H1 (cell line): ENCODE data around the gene KIAA1671. TPM values are rescaled to one million over a fixed set of nuclear protein-coding genes. Genes with fewer than 3 reads are reported as not detected.

Experiments
- CTCF ChIA-PET: fragments of 300-600 bp; sonication (Branson Sonifier 250); formaldehyde crosslinking; loops from one replicate; lab custom pipeline; 2021; ENCODE audit not compliant: partially characterized antibody; lab: Charles Lee
- POLR2A ChIA-PET: fragments of 300-600 bp; sonication (Branson Sonifier 250); formaldehyde crosslinking; loops from one replicate; lab custom pipeline; 2021; ENCODE audit warnings: inconsistent platforms; ENCODE audit not compliant: partially characterized antibody; lab: Charles Lee
- DNase-seq, 2 experiments: peaks; one replicate each; pipeline versions ENCODE4 v3.0.0 to v3.0.0-alpha.2; 2010 to 2022; ENCODE audit warnings: low spot score in 2 of 2, low read depth in 1 of 2, mixed read lengths in 1 of 2
- FAIRE-seq: peaks from 2 replicates; lab custom pipeline; 2011; peaks lifted over from hg19 to GRCh38; lab: Jason Lieb, UNC
- H2AFZ ChIP-seq: 2 replicates; pipeline ENCODE4 v1.8.1; 2012; ENCODE audit warnings: low read length, inconsistent platforms
- H2AK5ac ChIP-seq: 2 replicates; pipeline ENCODE4 v1.6.1; 2013; ENCODE audit warnings: low read depth, low read length
- H2BK120ac ChIP-seq: replicated peaks from 2 replicates; pipeline ENCODE3; 2013; ENCODE audit warnings: low read depth, low read length, inconsistent platforms
- H2BK12ac ChIP-seq: 2 replicates; pipeline ENCODE4 v1.6.1; 2013; ENCODE audit warnings: low read depth, low read length
- H2BK15ac ChIP-seq: 2 replicates; pipeline ENCODE4 v1.6.1; 2013; ENCODE audit warnings: low read length
- H2BK20ac ChIP-seq: 2 replicates; pipeline ENCODE4 v1.6.1; 2013; ENCODE audit warnings: low read length
- H2BK5ac ChIP-seq: 2 replicates; pipeline ENCODE4 v1.6.1; 2013; ENCODE audit warnings: low read depth, low read length
- H3K14ac ChIP-seq: 2 replicates; pipeline ENCODE4 v1.6.1; 2013; ENCODE audit warnings: inconsistent platforms; ENCODE audit not compliant: insufficient read length
- H3K18ac ChIP-seq: 2 replicates; pipeline ENCODE4 v1.6.1; 2013; ENCODE audit warnings: low read length; ENCODE audit errors: extremely low read depth
- H3K23ac ChIP-seq: 2 replicates; pipeline ENCODE4 v1.6.1; 2013; ENCODE audit warnings: inconsistent platforms; ENCODE audit not compliant: insufficient read length
- H3K23me2 ChIP-seq: 2 replicates; pipeline ENCODE4 v1.6.1; 2013; ENCODE audit warnings: low read depth, low read length
- H3K27ac ChIP-seq: 2 replicates; pipeline ENCODE4 v1.6.1; 2011; ENCODE audit warnings: low read depth, low read length, inconsistent platforms
- H3K27me3 ChIP-seq, 4 experiments: replicated peaks in 1 of 4; 1 replicate in 1 of 4; 2 replicates in 3 of 4; pipeline versions ENCODE4 v1.6.1 to v1.8.1; 2011 to 2013; ENCODE audit warnings: low read length in 3 of 4, mild to moderate bottlenecking in 3 of 4, inconsistent platforms in 2 of 4, mixed read lengths in 2 of 4, moderate library complexity in 1 of 4; ENCODE audit not compliant: control insufficient read depth in 3 of 4, insufficient read depth in 3 of 4; ENCODE audit errors: extremely low read depth in 1 of 4
- H3K36me3 ChIP-seq, 4 experiments: 2 replicates each; pipeline versions ENCODE4 v1.6.1 to v1.8.1; 2011 to 2013; ENCODE audit warnings: mild to moderate bottlenecking in 4 of 4, low read length in 3 of 4, moderate library complexity in 2 of 4, control low read depth in 1 of 4, inconsistent platforms in 1 of 4; ENCODE audit not compliant: insufficient read depth in 4 of 4, control insufficient read depth in 2 of 4
- H3K4ac ChIP-seq: replicated peaks from 2 replicates; pipeline ENCODE3; 2013; ENCODE audit warnings: low read length, low read depth, mixed read lengths, inconsistent platforms; ENCODE audit not compliant: insufficient read length
- H3K4me1 ChIP-seq, 4 experiments: replicated peaks in 1 of 4; 1 replicate in 1 of 4; 2 replicates in 3 of 4; pipeline versions ENCODE4 v1.6.1 to v1.8.1; 2011 to 2013; ENCODE audit warnings: low read length in 3 of 4, inconsistent platforms in 2 of 4, mixed read lengths in 1 of 4; ENCODE audit not compliant: insufficient read depth in 4 of 4, control insufficient read depth in 3 of 4
- H3K4me2 ChIP-seq, 2 experiments: 2 replicates each; pipeline versions ENCODE4 v1.6.1 to v1.8.1; 2011 to 2013; ENCODE audit warnings: low read depth in 2 of 2, low read length in 2 of 2, control low read depth in 1 of 2, inconsistent platforms in 1 of 2, mild to moderate bottlenecking in 1 of 2; ENCODE audit not compliant: insufficient read depth in 1 of 2
- H3K4me3 ChIP-seq, 4 experiments: fragments of 200-600, 300-600 bp in 1 of 4; sonication (generic), shearing (Covaris generic), sonication (Bioruptor Twin) in 1 of 4; 2 replicates each; pipeline versions ENCODE4 v1.5.1 to v1.8.1; 2011 to 2016; ENCODE audit warnings: low read length in 4 of 4, low read depth in 3 of 4, control low read depth in 2 of 4, inconsistent platforms in 2 of 4, mild to moderate bottlenecking in 2 of 4, mixed read lengths in 1 of 4, moderate library complexity in 1 of 4; ENCODE audit not compliant: insufficient read depth in 2 of 4; ENCODE audit errors: extremely low read depth in 1 of 4
- H3K56ac ChIP-seq: replicated peaks from 2 replicates; pipeline ENCODE3; 2013; ENCODE audit warnings: low read depth, mild to moderate bottlenecking, mixed read lengths, low read length, inconsistent platforms; ENCODE audit not compliant: insufficient read length
- H3K79me1 ChIP-seq: 2 replicates; pipeline ENCODE4 v1.6.1; 2013; ENCODE audit warnings: low read depth, low read length, control low read depth
- H3K79me2 ChIP-seq, 2 experiments: 2 replicates each; pipeline versions ENCODE4 v1.6.1 to v1.8.1; 2012 to 2013; ENCODE audit warnings: low read length in 2 of 2, mild to moderate bottlenecking in 2 of 2, inconsistent platforms in 1 of 2; ENCODE audit not compliant: insufficient read depth in 2 of 2, control insufficient read depth in 1 of 2
- H3K9ac ChIP-seq, 4 experiments: replicated peaks in 1 of 4; 1 replicate in 1 of 4; 2 replicates in 3 of 4; pipeline versions ENCODE4 v1.6.1 to v1.8.1; 2011 to 2013; ENCODE audit warnings: low read depth in 3 of 4, low read length in 3 of 4, control low read depth in 2 of 4, mild to moderate bottlenecking in 2 of 4, moderate library complexity in 2 of 4, inconsistent platforms in 1 of 4; ENCODE audit errors: extremely low read depth in 1 of 4
- H3K9me3 ChIP-seq, 2 experiments: 2 replicates each; pipeline versions ENCODE4 v1.6.1 to v1.8.1; 2012 to 2013; ENCODE audit warnings: mild to moderate bottlenecking in 2 of 2, moderate library complexity in 2 of 2, control low read depth in 1 of 2, inconsistent platforms in 1 of 2, low read depth in 1 of 2, low read length in 1 of 2, mixed read lengths in 1 of 2; ENCODE audit not compliant: insufficient read depth in 2 of 2
- H4K20me1 ChIP-seq, 2 experiments: replicated peaks in 1 of 2; 2 replicates each; pipeline versions ENCODE3 to v1.8.1; 2011 to 2013; ENCODE audit warnings: inconsistent platforms in 2 of 2, low read length in 2 of 2, mild to moderate bottlenecking in 1 of 2; ENCODE audit not compliant: insufficient read depth in 2 of 2, control insufficient read depth in 1 of 2
- H4K5ac ChIP-seq: 2 replicates; pipeline ENCODE4 v1.6.1; 2013; ENCODE audit warnings: low read length, low read depth, mixed read lengths, inconsistent platforms; ENCODE audit not compliant: insufficient read length
- H4K8ac ChIP-seq: 2 replicates; pipeline ENCODE4 v1.8.0; 2013; ENCODE audit warnings: mild to moderate bottlenecking, moderate library complexity, low read length, inconsistent platforms; ENCODE audit not compliant: insufficient read depth; ENCODE audit errors: extremely low read depth
- H4K91ac ChIP-seq: replicated peaks from 2 replicates; pipeline ENCODE3; 2013; ENCODE audit warnings: low read length, mixed read lengths, inconsistent platforms; ENCODE audit not compliant: insufficient read length
- ATF2 ChIP-seq: IDR thresholded peaks from 2 replicates; pipeline ENCODE4 v1.6.1; 2012; ENCODE audit warnings: low read length, inconsistent platforms
- BACH1 ChIP-seq: IDR thresholded peaks from 2 replicates; pipeline ENCODE4 v1.6.1; 2012; ENCODE audit warnings: low read length, improper control_type of control experiment
- KDM5A ChIP-seq: fragments of 200-600 bp; IDR thresholded peaks from 2 replicates; pipeline ENCODE4 v1.7.1; 2012; ENCODE audit warnings: mild to moderate bottlenecking, low read length, inconsistent platforms, mixed read lengths
- WGBS, 2 experiments: shearing (Covaris generic) in 1 of 2; methylation state at CpG; one replicate each; pipeline versions ENCODE4 v1.1.6 to v1.1.7; 2013 to 2015; ENCODE audit warnings: low lambda C conversion rate in 2 of 2, mixed read lengths in 2 of 2, inconsistent platforms in 1 of 2, low coverage in 1 of 2, missing lambda C conversion rate in 1 of 2; ENCODE audit not compliant: insufficient replicate concordance in 2 of 2, insufficient coverage in 1 of 2, insufficient read length in 1 of 2; ENCODE audit errors: extremely low coverage in 1 of 2, missing lambda C conversion rate in 1 of 2; 5-methylcytosine and 5-hydroxymethylcytosine counted together
- polyA plus RNA-seq, 7 experiments: library from polyadenylated mRNA; depleted of rRNA in 3 of 7; stranded (reverse) in 5 of 7; unstranded in 2 of 7; fragments of >200 nt in 5 of 7; fragments of 200-250 nt in 2 of 7; gene quantifications; 1 replicate in 5 of 7; 2 replicates in 1 of 7; 4 replicates in 1 of 7; pipeline versions ENCODE4 v1.2.1 to v1.2.3, GENCODE V29; 2011 to 2013; ENCODE audit warnings: missing spikeins in 2 of 7, mixed read lengths in 2 of 7
- total RNA-seq: library from RNA; stranded (reverse); fragmentation: NEBNext Ultra II Directional; extraction: Animal tissue kit (Norgen Biotek cat#: 25700); gene quantifications from 2 replicates; pipeline ENCODE4 v1.2.1, GENCODE V29; 2021

The KIAA1671 gene
- total and polyA plus RNA-seq, 2 of the 8 experiments (the other 6 are each of a cell fraction or from before 2014, with no cell fraction given), result 6.4 to 23.9 TPM

GRCh38 chr22:25165785-25166184, 213.3 kb downstream of the KIAA1671 start:
- H4K91ac ChIP-seq, result no peak overlapping the region
- no peaks in the 10 kb centered on the region for H3K36me3 ChIP-seq
- no peaks in the 10 kb centered on the region for H3K79me1 ChIP-seq
- FAIRE-seq (no peak), DNase-seq (no peak)
- H3K27ac ChIP-seq, result no peak overlapping the region
- no peaks in the 10 kb centered on the region for H3K9me3 ChIP-seq
- 89% methylated on average over 6 of the region's 10 CpGs; no CpG with 5 or more reads in 1 of the 2 experiments for WGBS, 2 experiments
- H3K4ac ChIP-seq, result no peak overlapping the region
- no peak overlapping the region for H2BK15ac ChIP-seq
- no peak overlapping the region for H3K18ac ChIP-seq
- no peak overlapping the region for H2BK12ac ChIP-seq
- no peak overlapping the region for H4K5ac ChIP-seq
- H3K14ac ChIP-seq, result no peak overlapping the region
- no peak overlapping the region for H3K56ac ChIP-seq
- peaks cover 3 to 11% of the 10 kb centered on the region in 2 experiments for H4K20me1 ChIP-seq
- H2BK20ac ChIP-seq, result no peak overlapping the region
- no peaks in the 10 kb centered on the region for H3K23me2 ChIP-seq
- H3K4me3 ChIP-seq, result no peak overlapping the region
- no peaks in the 10 kb centered on the region for H3K79me2 ChIP-seq
- H3K4me2 ChIP-seq, result no peak overlapping the region
- no peak for TF ChIP-seq BACH1
- no peak for TF ChIP-seq ATF2
- TF ChIP-seq KDM5A, result no peak
- H3K9ac ChIP-seq, result no peak overlapping the region
- no peak overlapping the region for H2AFZ ChIP-seq
- H3K4me1 ChIP-seq, result no peaks in the 10 kb centered on the region
- H2AK5ac ChIP-seq, result no peak overlapping the region
- H2BK120ac ChIP-seq, result no peak overlapping the region
- H3K27me3 ChIP-seq, result no peaks in the 10 kb centered on the region
- no peak overlapping the region for H4K8ac ChIP-seq
- no peak overlapping the region for H2BK5ac ChIP-seq
- H3K23ac ChIP-seq, result no peak overlapping the region
- CTCF ChIA-PET, result interaction anchor here (0.6 to 1.8 kb wide), 7 partner anchors 8 to 247 kb away, joined by 3 to 6 read pairs (median 3); no protein-coding TSS in a partner anchor
- POLR2A ChIA-PET, result no interaction called here
